GM12878 (cell line): ENCODE measurements around the gene ASMTL. TPM values are rescaled to one million over a fixed set of nuclear protein-coding genes. Genes with fewer than 3 reads are reported as not detected.

Experiments
- ATAC-seq: fragments of 200-7000 bp; cut with Tn5 transposase; 3 replicates; pipeline ENCODE4 v1.9.1; 2020; ENCODE audit warnings: mild to moderate bottlenecking, moderate library complexity
- BruUV-seq: library from RNA; stranded (reverse); fragments of 400-500 nt; replicated peaks from 2 replicates; lab custom pipeline; 2021; lab: Mats Ljungman, UMichigan
- CTCF ChIA-PET: fragments of 300-600 bp; sonication (Branson Sonifier 250); formaldehyde crosslinking; extraction: SDS; loops from one replicate; lab custom pipeline; 2021; ENCODE audit warnings: inconsistent platforms; lab: Yijun Ruan, JAX
- POLR2A ChIA-PET: fragments of 350-600 bp; formaldehyde crosslinking; extraction: SDS; loops from one replicate; lab custom pipeline; 2021; ENCODE audit warnings: inconsistent platforms; lab: Charles Lee
- RAD21 ChIA-PET: fragments of 300-600 bp; sonication (Branson Sonifier 250); formaldehyde crosslinking; loops from one replicate; lab custom pipeline; 2023; ENCODE audit warnings: antibody characterized with exemption; ENCODE audit not compliant: unreplicated experiment; lab: Charles Lee
- SMC1A ChIA-PET: fragments of 300-600 bp; sonication (Branson Sonifier 250); formaldehyde crosslinking; loops from one replicate; lab custom pipeline; 2023; ENCODE audit not compliant: unreplicated experiment, uncharacterized antibody; lab: Charles Lee
- DNase-seq: peaks from one replicate; pipeline ENCODE4 v3.0.0-alpha.2; 2011; ENCODE audit warnings: low read depth, low spot score
- FAIRE-seq: peaks from 3 replicates; lab custom pipeline; 2011; peaks lifted over from hg19 to GRCh38; lab: Jason Lieb, UNC
- H2AFZ ChIP-seq: 2 replicates; pipeline ENCODE4 v1.6.0; 2011; ENCODE audit warnings: low read depth, low read length, control low read depth; ENCODE audit not compliant: control insufficient read depth
- H3K27ac ChIP-seq: 2 replicates; pipeline ENCODE4 v1.5.1; 2011; ENCODE audit warnings: control low read depth; ENCODE audit not compliant: control insufficient read depth, insufficient read depth
- H3K27me3 ChIP-seq, 2 experiments: replicated peaks in 1 of 2; 2 replicates each; pipeline versions ENCODE4 v1.6.0 to v1.6.1; 2011; ENCODE audit warnings: low read length in 1 of 2; ENCODE audit not compliant: control insufficient read depth in 2 of 2, insufficient read depth in 2 of 2
- H3K36me3 ChIP-seq, 2 experiments: 2 replicates each; pipeline ENCODE4 v1.5.1; 2011; ENCODE audit warnings: low read length in 1 of 2; ENCODE audit not compliant: control insufficient read depth in 2 of 2, insufficient read depth in 2 of 2
- H3K4me1 ChIP-seq: 2 replicates; pipeline ENCODE4 v1.6.1; 2011; ENCODE audit warnings: mild to moderate bottlenecking, low read length, moderate library complexity, mixed read lengths; ENCODE audit not compliant: control insufficient read depth, insufficient read depth
- H3K4me2 ChIP-seq: 2 replicates; pipeline ENCODE4 v1.6.0; 2011; ENCODE audit warnings: control low read depth; ENCODE audit not compliant: control insufficient read depth, insufficient read depth
- H3K4me3 ChIP-seq: fragments of 200-600 bp; sonication (generic); 2 replicates; pipeline ENCODE4 v1.5.1; 2016
- H3K79me2 ChIP-seq: 2 replicates; pipeline ENCODE4 v1.6.0; 2011; ENCODE audit warnings: low read length; ENCODE audit not compliant: control insufficient read depth, insufficient read depth
- H3K9ac ChIP-seq: 2 replicates; pipeline ENCODE4 v1.8.0; 2011; ENCODE audit warnings: low read length, control low read depth, mixed read lengths; ENCODE audit not compliant: control insufficient read depth, insufficient read depth
- H3K9me3 ChIP-seq: replicated peaks from 3 replicates; pipeline ENCODE4 v1.5.1; 2011; ENCODE audit warnings: mild to moderate bottlenecking, low read length; ENCODE audit not compliant: control insufficient read depth, insufficient read depth
- H4K20me1 ChIP-seq: 2 replicates; pipeline ENCODE4 v1.6.0; 2011; ENCODE audit not compliant: control insufficient read depth, insufficient read depth
- EP300 ChIP-seq, 2 experiments: fragments of 150-350 bp in 1 of 2; IDR thresholded peaks; 2 replicates each; pipeline ENCODE4 v1.6.1; 2011 to 2012; ENCODE audit warnings: low read depth in 2 of 2, low read length in 2 of 2, borderline replicate concordance in 1 of 2, improper control_type of control experiment in 1 of 2, inconsistent platforms in 1 of 2; ENCODE audit not compliant: control insufficient read depth in 1 of 2
- IRF4 ChIP-seq: IDR thresholded peaks from 2 replicates; pipeline ENCODE4 v1.6.1; 2011; ENCODE audit warnings: low read depth, low read length
- PML ChIP-seq: IDR thresholded peaks from 2 replicates; pipeline ENCODE4 v1.6.1; 2012; ENCODE audit warnings: low read length, inconsistent platforms
- POLR2A ChIP-seq: IDR thresholded peaks from 2 replicates; pipeline ENCODE4 v1.6.1; 2011; ENCODE audit warnings: low read depth, mild to moderate bottlenecking, low read length
- POLR2AphosphoS5 ChIP-seq: IDR thresholded peaks from 2 replicates; pipeline ENCODE4 v1.6.1; 2011; ENCODE audit warnings: mild to moderate bottlenecking, low read length, inconsistent platforms
- WGBS: methylation state at CpG from one replicate; pipeline ENCODE4 v1.1.6; 2016; ENCODE audit warnings: low lambda C conversion rate; ENCODE audit not compliant: insufficient replicate concordance, insufficient coverage; ENCODE audit errors: missing lambda C conversion rate; 5-methylcytosine and 5-hydroxymethylcytosine counted together
- in situ Hi-C: fragments of 300-500 bp; cut with MboI; formaldehyde crosslinking; loops from 9 replicates; pipeline ENCODE4 v1.14.3; 2018; ENCODE audit warnings: mixed read lengths
- intact Hi-C: fragments of 100-400 bp; cut with micrococcal nuclease; formaldehyde crosslinking; loops from one replicate; pipeline ENCODE4 v1.14.2; 2022; ENCODE audit not compliant: unreplicated experiment
- polyA plus RNA-seq, 11 experiments: library from polyadenylated mRNA; depleted of rRNA in 4 of 11; unstranded in 6 of 11; stranded (reverse) in 5 of 11; fragments of >200 nt; fragmentation: Nextera tagmentation in 4 of 11; fragmentation: Illumina TruSeq in 1 of 11; extraction: Ambion mirVana in 4 of 11; extraction: Trizol in 1 of 11; gene quantifications; 1 replicate in 1 of 11; 2 replicates in 10 of 11; pipeline versions ENCODE4 v1.2.1 to v1.2.3, GENCODE V29; 2011 to 2016; ENCODE audit warnings: inconsistent platforms in 2 of 11, missing spikeins in 2 of 11, low read depth in 1 of 11
- total RNA-seq, 4 experiments: library from RNA; depleted of rRNA in 3 of 4; stranded (reverse); fragments of >200 nt in 3 of 4; fragmentation: Illumina TruSeq in 1 of 4; extraction: Trizol in 1 of 4; gene quantifications; 2 replicates each; pipeline versions ENCODE4 v1.2.1 to v1.2.3, GENCODE V29; 2013 to 2021
- TF ChIP-seq, protein P1 (sequence below): fragments of 450-650 bp; IDR thresholded peaks from 2 replicates; pipeline ENCODE4 v1.6.1; 2017; ENCODE audit warnings: mild to moderate bottlenecking

Gene ASMTL
- total and polyA plus RNA-seq, 10 of the 15 experiments (the other 5 are each of a cell fraction or from before 2014, with no cell fraction given), result 1.6 to 51.9 (median 32.1) TPM

GRCh38 chrX:1389181-1389992 is 63.3 kb downstream of the ASMTL start:
- Histone ChIP-seq H3K9ac (no peak overlapping the region), H2AFZ (no peak overlapping the region)
- no peak for FAIRE-seq
- CTCF ChIA-PET, result no interaction called here
- TF ChIP-seq PML (no peak), IRF4 (no peak), POLR2A (peak; percentile 30; the same call in 1 of the 2 replicates), EP300 (IDR thresholded peaks at IDR 0.05; ENCODE audit: borderline replicate concordance in 1 of 2, control insufficient read depth in 1 of 2, low read depth in 2 of 2, low read length in 2 of 2) (no peak)
- TF ChIP-seq, all 136 proteins: peak for 1
- H3K79me2 ChIP-seq, result peaks cover 62% of the 10 kb centered on the region
- peaks cover 8% of the 10 kb centered on the region; the same call in 1 of the 2 replicates for H3K4me1 ChIP-seq
- in situ Hi-C loops (no loop called here), intact Hi-C loops (no loop called here)
- no peaks in the 10 kb centered on the region for H3K9me3 ChIP-seq
- ChIA-PET POLR2A (no interaction called here), RAD21 (no interaction called here), SMC1A (no interaction called here)
- no TSS peak for BruUV-seq
- H4K20me1 ChIP-seq, result peaks cover 19% of the 10 kb centered on the region; the same call in 1 of the 2 replicates
- WGBS, result 94% methylated on average over 51 of the region's 51 CpGs
- DNase-seq (no peak), ATAC-seq (no peak)
- H3K4me2 ChIP-seq, result peak overlapping the region; percentile 59
- H3K36me3 ChIP-seq, result peaks cover 40 to 52% of the 10 kb centered on the region in 2 experiments
- H3K4me3 ChIP-seq, result no peak overlapping the region
- H3K27ac ChIP-seq, result no peak overlapping the region
- no peaks in the 10 kb centered on the region for H3K27me3 ChIP-seq

- Histone ChIP-seq H2AFZ (no peak overlapping the region), H3K4me3 (no peak overlapping the region), H3K79me2 (peaks cover 55% of the 10 kb centered on the region), H3K27me3 (no peaks in the 10 kb centered on the region), H3K27ac (no peak overlapping the region), H3K4me2 (0 out of 2 replicates have a peak overlapping the region, but pooled peaks have one; percentile 59)
- ChIA-PET CTCF (no interaction called here), RAD21 (no interaction called here)
- 98% methylated on average over 4 of the region's 4 CpGs for WGBS
- no peak for ATAC-seq
- TF ChIP-seq, protein P1, sequence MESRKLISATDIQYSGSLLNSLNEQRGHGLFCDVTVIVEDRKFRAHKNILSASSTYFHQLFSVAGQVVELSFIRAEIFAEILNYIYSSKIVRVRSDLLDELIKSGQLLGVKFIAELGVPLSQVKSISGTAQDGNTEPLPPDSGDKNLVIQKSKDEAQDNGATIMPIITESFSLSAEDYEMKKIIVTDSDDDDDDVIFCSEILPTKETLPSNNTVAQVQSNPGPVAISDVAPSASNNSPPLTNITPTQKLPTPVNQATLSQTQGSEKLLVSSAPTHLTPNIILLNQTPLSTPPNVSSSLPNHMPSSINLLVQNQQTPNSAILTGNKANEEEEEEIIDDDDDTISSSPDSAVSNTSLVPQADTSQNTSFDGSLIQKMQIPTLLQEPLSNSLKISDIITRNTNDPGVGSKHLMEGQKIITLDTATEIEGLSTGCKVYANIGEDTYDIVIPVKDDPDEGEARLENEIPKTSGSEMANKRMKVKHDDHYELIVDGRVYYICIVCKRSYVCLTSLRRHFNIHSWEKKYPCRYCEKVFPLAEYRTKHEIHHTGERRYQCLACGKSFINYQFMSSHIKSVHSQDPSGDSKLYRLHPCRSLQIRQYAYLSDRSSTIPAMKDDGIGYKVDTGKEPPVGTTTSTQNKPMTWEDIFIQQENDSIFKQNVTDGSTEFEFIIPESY, result no peak
- TF ChIP-seq POLR2AphosphoS5, result 0 out of 2 replicates have a peak, but pooled peaks have one; percentile 16
- TF ChIP-seq, all 136 proteins: peak for 1
- Histone ChIP-seq H3K9me3 (no peaks in the 10 kb centered on the region), H3K9ac (no peak overlapping the region), H4K20me1 (peaks cover 19% of the 10 kb centered on the region; the same call in 1 of the 2 replicates), H3K36me3 (peaks cover 40 to 52% of the 10 kb centered on the region in 2 experiments), H3K4me1 (peaks cover 8% of the 10 kb centered on the region; the same call in 1 of the 2 replicates)
- FAIRE-seq (no peak), DNase-seq (no peak)
- in situ Hi-C loops (no loop called here), intact Hi-C loops (no loop called here)
- no TSS peak for BruUV-seq
- POLR2A ChIA-PET, result no interaction called here
- SMC1A ChIA-PET, result no interaction called here
Measured at GRCh38 chrX:1388651-1389050, 64.1 kb downstream of the ASMTL start.
